ENCODE data around the gene MRRF.
"Not testable (repeated sequence)": the region's sequence is repeated elsewhere in the genome, so short reads cannot be mapped to it uniquely, and the experiment has no call there.

MRRF gene

DNA sequence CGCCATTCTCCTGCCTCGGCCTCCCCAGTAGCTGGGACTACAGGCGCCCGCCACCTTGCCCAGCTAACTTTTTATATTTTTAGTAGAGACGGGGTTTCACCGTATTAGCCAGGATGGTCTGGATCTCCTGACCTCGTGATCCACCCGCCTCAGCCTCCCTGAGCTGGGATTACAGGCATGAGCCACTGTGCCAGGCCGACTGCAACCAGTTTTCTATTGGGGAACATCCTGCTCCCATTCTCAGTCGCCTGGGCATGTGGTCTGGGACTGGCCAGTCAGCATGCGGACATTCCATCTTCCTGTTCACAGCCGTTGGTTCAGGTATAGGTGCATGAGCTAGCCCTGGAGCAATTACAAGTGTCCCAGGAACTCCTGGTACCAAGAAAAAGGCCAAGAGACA, 98.4 kb downstream of the MRRF start:
- DNase-seq = not testable (repeated sequence)

DNA sequence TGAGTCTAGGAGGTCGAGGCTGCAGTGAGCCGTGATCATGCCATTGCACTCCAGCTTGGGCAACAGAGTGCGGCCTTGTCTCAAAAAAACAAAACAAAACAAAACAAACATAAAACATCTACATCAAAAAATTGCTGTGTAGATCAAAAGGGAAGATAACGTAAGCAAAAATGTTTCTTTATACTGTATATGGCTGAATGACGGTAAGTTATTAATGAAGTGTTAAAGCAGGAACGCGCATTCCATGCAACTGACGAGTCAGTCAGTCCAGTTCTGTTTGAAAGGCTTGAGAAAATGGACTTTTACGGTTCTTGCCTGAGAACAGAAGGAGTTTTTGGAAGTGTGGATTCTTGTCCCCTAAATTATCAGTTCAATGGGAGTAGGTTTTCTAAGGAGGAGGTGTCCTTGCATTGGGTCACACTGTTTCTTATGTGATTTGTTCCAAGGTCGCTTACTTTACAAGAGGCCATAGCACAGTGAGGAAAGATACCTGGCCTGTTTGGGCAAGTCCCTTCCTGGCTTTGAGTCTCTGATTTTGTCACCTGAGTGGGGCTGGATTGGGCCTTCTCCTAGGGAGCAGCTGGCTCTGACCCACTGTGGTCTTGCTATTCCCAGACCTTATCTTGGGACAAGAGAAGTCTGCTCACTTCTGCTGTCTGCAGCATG, 99.6 kb downstream of the MRRF start:
- DNase-seq = no peak

DNA sequence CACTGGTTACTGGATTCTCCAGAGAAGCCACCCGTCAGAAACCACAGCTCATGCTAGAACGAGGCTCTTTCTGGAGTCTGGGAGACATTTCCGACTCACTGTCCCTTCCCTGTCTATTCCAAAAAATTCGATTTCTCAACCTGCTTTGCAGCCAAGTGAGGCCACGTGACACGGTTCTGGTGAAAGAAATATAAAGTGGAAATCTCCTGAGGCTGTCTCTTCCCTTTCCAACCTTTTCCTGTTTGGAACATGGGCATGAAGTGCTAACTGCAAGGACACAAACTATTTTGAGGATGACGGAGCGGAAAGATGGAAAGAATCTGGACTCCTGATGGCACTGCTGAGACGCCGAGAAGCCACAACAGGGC, 100.1 kb downstream of the MRRF start:
- DNase-seq = no peak

DNA sequence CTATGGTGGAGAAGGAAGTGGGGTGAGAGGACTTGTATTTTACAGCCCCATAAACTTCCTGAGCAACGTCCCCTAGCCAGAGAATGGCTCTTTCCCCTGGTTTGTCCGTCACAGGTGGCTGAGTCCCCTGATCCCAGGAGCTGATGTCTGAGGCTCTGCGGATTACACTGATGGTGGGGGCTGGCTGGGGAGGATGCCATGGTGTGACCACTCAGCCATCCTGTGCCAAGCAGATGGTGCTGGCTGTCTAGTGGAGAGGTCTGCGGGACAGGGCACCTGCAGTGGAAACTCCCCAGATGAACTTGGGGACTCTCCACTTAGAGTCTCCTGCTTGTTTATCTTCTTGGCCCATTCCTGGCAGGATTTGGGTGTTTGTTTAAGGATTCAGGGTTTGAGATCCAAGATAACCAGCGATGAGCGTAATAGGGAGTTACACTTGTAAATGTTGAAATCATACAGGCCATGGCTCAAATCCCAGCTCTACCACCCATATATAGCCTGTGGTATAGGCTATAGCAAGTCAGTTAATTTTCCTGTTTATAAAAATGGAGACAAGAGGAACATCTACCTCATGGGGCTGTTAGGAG, 101.5 kb downstream of the MRRF start:
- DNase-seq = no peak

DNA sequence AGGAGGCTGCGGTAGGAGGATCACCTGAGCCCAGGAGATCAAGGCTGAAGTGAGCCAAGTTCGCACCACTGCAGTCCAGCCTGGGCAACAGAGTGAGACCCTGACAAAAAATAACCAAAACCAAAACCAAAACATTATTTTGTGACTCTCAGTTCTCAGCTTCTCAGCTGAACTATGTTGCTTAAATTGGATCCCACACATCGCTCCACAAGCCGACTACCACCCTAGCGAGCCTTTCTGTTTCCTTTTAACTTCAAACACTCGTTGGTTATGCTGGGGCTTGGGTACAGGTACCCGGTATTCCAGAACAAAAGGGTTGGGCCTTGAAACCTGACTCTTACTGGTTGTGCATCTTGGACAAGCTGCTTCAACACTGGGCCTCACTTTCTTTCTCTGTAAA, 102.4 kb downstream of the MRRF start:
- no peak for DNase-seq

DNA sequence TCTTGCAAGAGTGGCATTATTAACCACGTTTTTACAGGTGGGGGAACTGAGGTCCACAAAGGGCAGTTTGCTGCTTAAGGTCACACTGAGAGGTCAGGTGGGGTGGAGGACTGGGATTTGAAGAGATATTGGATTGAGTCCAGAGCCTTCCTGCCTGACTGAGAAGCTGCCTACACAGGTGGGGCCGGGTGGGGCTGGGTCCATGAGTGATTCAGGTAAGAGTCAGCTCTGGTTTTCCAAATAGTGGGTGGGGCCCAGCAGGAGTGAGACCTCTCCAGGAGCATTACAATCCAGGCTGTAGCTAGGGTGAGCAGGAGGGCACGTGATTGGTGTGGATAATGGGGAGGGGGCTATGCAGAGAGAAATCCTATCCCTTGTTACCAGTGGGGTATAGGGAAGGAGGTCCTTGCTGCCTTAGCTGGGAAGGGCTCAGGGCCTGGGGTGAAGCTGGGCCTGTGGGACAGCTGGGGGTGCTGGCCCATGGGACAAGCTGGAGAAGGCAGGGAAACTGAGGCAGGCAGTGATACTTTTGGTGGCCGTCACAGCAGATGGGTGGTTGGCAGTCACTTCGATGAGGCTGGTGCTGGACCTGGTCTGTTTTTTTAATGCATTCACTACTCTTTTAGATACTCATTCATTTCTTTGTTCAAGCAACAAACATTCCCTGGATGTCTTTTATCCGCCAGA, 103.2 kb downstream of the MRRF start:
- no peak for DNase-seq

DNA sequence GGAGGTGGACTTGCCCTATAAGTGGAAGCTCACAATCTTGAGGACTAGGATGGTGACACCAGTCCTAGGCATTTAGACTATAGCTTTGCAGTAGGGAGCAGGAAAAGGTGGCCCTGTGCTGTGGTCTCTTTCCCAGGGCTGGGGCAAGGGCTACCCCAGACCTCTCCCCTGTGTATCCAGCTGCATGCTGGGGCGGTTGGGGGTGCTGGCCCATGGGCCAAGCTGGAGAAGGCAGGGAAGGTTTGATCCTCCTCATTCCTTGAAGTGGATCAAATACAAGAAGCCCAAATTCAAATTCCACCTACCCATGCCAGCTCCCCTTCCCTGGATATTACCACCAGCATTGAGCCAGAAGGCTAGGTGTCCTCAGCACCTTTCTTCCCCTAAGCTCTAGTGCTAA, 104.0 kb downstream of the MRRF start:
- no peak for DNase-seq

DNA sequence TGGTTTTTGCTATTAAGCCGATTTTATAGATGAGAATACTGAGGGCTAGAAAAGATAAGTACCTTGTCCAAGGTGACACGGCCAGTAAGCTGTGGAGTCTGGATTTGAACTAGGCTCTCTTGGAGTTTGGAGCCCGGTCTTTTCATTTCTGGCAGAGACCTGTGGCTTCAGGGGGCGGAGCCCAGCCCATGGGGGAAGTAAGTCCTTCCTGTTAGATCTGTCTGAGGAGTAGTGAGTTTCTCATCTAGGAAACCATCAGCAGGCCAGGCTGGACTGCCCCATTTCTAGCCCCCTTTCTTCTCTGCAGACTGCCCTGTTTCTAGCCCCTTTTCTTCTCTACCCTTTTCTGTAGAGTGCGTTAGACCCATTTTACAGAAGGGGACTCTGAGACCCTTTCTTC, 105.6 kb downstream of the MRRF start:
- no peak for DNase-seq

DNA sequence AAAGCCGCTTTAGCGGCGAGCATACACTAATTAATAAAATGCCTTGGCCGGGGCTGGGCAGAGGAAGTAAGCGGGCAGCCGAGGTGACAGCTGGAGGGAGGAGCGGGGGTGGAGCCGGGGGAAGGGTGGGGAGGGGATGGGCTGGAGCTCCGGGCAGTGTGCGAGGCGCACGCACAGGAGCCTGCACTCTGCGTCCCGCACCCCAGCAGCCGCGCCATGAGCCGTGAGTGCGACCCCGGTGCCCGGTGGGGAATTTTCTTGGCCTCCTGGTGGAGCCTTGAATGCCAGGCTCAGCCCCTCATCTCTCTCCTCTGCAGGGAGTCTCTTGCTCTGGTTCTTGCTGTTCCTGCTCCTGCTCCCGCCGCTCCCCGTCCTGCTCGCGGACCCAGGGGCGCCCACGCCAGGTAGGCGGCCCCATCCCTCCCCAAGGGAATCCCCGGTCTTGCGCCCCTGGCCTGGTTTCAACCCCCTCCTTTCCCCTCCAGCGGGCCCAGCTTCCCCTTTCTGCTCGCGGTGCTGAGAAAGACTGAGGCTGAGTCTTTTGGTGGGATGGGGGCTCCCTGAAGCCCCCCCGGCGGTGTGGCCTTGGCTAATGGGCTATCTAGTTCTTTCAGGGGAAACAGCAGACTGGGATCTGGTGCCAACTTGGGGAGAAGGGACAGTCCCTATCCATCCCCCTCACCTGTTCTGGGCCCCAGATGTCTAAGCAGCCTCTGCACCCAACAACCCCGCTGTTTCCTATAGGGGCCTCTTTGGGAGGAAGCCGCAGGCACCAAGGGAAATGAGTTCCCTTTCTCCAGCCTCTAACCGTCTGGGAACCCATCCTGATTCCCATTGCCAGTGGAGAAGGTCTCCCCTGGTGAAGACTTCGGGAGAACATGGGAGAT, 106.4 kb downstream of the MRRF start, which contains the start of gene PTGS1:
Gene PTGS1, plus strand, starts transcription at position 156 of the 887 bp plus-strand sequence. Its CDS starts 61 bp downstream, at position 217.
- DNase-seq = no peak

DNA sequence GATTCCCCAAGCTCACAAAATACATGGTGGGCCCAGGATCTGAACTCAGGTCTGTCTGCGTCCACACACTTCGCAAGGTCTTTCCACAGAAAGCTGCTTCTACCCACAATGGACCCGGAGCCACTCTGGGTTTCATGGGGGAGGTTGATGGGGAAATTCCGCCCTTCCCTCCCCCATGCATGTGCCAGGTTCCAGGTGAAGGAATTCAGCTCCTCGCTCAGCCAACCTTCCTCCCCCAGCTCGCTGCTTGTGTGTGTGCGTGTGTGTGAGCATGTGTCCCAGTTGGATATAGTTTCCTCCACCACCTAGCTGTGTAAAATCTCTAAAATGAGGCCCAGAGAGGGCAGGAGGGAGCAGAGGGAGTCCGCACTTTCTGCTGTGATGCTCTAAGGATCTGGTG, 107.2 kb downstream of the MRRF start:
- no peak for DNase-seq

DNA sequence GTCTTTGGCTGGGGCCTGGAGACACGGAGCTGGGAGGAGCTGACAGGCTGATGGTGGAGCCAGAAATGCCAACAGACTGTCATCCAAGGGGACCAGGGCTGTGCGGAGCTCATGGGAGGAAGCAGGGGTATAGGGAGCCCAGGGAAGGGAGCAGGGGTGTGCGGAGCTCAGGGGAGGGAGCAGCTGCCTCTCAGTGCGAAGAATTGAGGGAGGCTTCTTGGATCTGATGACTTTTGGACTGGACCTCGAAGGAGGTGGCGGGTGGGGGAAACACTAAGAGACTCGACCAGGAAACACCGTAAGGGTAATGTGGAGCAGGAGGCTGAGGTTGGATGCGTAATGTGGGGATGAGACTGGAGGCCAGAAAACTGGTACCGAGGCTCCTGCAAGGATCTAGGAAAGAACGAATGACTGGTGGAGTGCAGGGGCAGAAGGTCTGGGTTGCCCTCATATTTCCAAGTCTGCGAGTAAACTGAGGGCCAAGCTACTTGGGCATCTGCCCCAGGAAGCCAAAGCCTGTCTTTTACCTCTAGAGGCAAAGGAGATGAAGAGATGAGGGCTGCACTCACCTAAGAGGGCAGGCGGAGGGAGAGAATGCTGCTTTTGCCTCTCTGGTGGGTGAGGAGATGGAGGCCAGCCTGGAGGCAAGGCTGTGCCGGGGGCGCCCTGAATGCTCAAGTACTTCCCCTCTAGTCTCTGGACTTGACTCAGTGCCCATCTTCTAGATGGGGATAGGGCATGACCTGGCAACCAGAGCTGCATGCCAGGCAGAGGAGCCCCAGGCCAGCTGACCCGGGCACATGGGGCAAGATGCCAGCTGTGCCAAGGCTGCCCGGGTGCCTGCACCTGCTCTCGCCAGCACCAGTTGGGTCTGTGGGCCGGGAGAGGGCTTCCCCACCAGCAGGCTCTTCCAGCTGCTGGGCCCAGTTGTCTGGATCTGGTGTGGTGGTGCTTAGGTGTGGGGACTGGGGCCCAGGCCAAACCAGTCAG, 108.5 kb downstream of the MRRF start:
- no peak for DNase-seq

DNA sequence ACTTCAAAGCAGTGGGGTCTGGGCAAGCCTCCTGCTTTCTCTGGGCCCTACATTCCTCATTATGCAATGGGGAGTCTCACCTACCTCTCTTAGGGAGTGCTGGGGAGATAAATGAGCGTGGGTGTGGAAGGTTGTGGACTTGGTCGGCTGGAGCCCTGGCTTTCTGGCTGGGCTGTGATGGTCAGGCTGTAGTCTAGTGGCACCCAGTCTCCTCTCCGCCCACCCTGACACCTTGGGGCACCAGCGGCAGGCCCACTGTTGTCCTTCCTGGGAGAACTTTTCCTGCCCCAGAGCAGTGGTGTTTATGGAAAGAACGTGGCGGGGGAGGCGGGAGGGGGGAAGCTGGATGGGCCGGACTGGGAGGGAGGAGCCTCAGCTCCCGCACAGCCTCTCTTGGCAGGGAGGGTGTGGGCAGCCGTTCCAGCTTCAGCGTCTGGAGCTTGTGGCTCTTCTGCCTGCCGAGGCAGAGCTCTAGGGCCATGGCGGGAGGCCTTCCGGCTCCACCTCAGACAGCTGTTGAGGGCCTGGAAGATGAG, 110.3 kb downstream of the MRRF start:
- no peak for DNase-seq

DNA sequence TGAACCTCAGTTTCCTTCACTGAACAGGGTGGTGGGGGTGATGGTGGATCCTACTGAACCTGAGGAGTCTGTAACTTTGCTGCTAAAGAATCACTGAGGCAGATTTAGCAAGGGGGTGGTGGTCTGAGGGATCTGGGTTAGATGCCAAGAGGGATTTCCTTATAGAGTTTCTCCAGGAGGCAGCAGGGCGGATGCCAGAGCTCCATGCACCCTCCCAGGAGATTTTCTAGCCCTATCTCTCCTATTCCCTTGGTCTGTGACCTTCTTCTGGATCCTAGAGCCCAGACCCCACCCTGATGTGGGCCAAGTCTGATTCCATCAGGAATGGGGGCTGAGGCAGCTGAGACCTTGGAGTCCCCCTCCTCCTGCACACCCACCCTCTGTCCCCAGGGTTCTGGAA, 112.1 kb downstream of the MRRF start:
- DNase-seq = no peak

DNA sequence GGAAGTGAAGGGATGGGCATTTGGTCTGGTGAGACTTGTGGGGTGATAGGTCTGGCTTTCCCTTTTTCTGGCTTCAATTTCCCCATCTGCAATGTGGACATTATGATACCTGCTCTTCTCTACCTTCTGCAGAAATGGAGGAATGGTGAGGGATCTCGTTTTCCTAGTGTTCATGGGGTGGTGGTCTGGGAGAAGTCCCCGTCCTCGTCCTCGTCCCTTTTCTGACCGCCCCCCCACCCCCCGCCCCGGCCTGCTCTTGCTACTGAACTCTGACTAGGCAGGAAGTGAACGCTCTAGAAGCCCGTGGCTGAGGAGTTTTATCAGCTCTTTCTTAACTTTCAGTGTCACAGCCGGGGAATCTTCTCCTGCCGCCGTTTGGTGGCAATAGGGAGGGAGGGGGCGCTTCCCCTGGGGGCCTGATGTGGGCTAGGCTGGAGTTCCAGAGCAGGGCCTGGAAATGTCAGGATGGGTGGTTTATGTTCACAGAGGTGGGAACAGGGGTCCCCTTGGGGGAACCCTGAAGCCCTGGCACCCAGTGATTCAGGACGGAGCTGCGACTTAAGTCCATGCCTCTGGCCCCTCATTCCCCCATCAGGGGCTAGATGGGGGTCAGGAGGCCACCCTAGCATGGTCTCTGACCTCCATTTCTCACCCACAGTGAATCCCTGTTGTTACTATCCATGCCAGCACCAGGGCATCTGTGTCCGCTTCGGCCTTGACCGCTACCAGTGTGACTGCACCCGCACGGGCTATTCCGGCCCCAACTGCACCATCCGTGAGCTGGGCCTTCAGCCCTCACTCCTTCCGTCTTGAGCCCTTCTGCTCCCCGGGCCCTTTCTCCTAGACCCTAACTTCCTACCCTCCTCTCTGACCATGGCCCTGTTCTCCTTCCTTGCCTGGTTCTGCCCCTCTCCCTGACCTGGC, 112.8 kb downstream of the MRRF start:
- DNase-seq = no peak

DNA sequence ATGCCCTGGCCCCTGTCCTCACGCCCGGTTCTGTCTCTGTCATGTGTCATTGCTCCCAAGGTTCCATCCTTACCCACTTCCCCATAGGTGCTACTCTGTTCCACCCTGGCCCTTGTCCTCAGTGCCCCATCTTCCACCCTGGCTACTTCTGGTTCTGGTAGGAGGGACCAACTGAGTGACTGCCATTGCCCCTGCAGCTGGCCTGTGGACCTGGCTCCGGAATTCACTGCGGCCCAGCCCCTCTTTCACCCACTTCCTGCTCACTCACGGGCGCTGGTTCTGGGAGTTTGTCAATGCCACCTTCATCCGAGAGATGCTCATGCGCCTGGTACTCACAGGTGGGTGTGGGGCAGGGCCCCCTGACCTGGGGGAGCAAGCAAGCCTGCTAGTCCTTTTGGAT, 113.6 kb downstream of the MRRF start:
- no peak for DNase-seq

DNA sequence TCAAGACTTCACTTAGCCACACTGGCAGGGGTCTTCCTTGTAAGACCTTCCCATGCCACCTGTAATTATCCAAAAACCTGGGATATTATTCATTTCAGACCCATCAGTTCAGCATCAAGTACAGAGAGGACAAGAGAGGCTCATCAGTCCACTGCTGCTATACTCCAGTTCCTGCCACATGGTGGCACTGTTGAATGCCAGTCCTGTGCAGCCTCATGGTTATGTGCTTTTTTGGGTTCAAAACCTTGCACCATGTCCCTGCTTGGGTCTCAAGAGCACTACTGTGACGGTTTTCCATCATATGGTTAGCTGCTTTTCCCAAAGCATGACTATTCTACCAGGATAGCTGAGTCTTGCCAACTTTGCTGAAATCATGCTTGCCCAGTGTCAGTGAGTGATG, 114.7 kb downstream of the MRRF start:
- no peak for DNase-seq

DNA sequence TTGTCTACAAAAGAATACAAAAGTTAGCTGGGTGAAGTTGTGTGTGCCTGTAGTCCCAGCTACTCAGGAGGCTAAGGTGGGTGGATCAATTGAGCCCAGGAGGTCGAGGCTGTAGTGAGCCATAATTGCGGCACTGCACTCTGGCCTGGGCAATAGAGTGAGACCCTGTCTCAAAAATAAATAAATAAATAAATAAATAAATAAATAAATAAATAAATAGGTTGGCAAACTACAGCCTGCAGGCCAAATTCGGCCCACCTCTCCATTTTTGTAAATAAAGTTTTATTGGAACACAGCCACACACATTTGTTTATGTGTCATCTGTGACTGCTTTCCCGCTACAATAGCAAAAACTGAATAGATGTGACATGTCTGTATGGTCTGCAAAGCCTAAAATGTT, 115.6 kb downstream of the MRRF start:
- no peak for DNase-seq
